HG03571 (cell line): ENCODE measurements around the gene PPP4R3C.
"Not testable (repeated sequence)": the region's sequence is repeated elsewhere in the genome, so short reads cannot be mapped to it uniquely, and the experiment has no call there.

ENCODE experiments used
- ATAC-seq: cut with Tn5 transposase; IDR thresholded peaks from one replicate; pipeline ENCODE4 v1.9.1; 2021; ENCODE audit not compliant: unreplicated experiment

PPP4R3C gene

DNA sequence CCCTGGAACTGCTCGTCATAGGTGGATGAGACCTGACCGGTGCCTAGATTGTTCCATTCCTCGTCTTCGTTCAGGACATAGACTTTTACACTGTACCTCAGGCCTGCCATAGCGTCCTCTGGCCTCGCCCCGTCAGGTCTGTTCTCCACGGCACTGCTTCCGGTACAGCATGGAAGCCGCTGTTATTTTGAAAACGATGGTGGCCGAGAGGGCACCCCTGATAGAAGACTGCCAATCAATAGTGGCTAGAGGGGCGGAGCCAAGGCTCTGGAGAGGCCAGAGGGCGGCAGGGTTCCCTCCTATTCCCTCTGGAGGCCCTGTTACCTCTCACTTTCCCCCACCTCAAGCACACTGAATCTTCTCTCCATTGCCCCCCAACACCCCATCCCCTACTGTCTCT lies at the start of gene PPP4R3C:
Gene PPP4R3C, minus strand, starts transcription at position 155 of the 400 bp plus-strand sequence. Its CDS starts 45 bp downstream, at position 110.
- ATAC-seq, result no peak

DNA sequence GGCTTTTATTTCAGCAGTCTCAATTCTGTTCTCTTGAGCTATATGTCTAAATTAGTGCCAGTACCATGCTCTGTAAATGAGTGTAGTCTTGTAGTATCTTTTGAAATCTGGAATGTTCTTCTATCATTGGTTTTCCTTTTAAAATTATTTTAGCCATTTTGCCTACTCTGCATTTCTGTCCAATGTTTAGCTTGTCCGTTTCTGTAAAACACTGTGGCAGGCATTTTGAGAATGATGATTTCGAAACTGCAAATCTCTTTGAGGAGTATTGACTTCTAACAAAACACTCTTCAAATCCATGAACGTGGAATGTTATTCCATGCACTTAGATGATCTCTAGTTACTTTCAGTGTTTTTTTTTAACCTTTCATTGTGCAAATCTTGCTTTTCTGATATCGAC lies 28.3 kb upstream of the PPP4R3C start:
- no peak for ATAC-seq

DNA sequence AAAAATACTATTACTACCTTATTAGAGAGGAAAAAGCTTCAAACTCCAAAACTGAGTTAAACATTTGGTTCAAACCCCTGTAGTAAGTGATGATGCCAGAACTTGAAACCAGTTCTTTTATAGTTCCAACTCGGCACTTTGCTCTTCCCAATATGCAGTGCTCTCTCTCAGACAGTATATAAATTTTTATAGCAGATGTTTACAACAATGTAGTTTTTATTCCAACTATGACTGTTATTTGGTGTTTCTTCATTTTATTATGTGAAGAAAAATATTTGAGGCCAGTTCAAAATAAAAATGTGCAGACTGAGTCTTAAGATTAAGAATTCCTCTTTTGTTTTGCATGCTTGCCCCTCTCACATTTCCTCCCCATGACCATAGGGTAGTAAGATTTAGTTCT lies 2.9 kb upstream of the PPP4R3C start:
- no peak for ATAC-seq

DNA sequence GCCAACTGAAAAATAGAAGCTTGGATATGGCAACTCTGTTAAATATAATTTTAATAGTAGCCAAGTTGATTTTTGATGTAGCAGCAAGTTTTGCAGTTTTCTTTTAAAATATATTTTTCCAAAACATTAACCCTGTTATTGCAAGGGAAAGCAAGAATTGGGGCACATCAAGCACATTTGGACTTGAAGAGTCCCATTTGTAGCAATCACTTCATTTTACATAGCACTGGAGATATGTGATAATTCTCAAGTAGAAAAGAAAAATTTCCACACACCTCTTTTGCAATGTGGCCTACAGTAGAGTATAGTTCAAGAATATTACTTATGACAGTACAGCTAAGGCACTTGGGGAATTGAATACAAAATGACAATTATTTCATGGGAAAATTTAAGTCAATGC lies 1.9 kb upstream of the PPP4R3C start:
- no peak for ATAC-seq

DNA sequence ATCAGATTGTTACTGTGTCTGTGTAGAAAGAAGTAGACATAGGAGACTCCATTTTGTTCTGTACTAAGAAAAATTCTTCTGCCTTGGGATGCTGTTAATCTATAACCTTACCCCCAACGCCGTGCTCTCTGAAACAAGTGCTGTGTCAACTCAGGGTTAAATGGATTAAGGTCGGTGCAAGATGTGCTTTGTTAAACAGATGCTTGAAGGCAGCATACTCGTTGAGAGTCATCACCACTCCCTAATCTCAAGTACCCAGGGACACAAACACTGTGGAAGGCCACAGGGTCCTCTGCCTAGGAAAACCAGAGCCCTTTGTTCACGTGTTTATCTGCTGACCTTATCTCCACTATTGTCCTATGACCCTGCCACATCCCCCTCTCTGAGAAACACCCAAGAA lies 4.0 kb downstream of the PPP4R3C start:
- not testable (repeated sequence) for ATAC-seq

DNA sequence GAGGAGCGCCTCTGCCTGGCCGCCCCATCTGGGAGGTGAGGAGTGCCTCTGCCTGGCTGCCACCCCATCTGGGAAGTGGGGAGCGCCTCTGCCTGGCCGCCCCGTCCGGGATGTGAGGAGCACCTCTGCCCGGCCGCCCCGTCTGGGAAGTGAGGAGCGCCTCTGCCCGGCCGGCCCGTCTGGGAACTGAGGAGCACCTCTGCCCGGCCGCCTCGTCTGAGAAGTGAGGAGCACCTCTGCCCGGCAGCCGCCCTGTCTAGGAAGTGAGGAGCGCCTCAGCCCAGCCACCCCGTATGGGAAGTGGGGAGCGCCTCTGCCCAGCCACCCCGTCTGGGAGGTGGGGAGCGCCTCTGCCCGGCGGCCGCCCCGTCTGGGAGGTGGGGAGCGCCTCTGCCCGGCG lies 4.6 kb downstream of the PPP4R3C start:
- not testable (repeated sequence) for ATAC-seq

DNA sequence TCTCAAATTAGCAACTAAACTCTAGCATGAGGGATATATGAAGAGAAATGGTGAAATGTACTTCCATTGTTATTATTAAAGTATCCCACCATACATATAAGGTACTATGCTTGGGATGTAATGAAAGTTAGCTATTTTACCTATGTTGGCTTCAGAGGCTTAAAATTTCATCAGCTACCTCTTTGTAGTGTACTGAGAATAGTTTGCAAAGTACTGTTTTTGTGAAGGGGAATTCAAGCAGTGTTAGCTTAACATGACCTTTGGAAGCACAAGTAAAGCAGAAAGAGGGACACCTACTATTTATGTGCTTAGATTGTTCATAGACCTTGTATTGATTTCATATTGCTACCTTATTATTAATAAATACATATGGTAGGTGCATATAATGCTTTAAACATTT lies 11.8 kb downstream of the PPP4R3C start:
- no peak for ATAC-seq

DNA sequence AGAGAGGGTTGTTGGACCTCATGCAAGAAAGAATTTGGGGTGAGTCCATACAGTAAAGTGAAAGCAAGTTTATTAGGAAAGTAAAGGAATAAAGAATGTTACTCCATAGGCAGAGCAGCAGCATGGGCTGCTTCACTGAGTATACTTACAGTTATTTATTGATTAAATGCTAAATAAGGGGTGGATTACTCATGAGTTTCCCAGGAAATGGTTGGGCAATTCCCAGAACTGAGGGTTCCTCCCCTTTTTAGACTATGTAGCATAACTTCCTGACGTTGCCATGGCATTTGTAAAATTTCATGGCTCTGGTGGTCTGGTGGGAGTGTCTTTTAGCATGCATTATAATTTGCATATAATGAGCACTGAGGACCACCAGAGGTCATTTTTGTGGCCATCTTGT lies 16.7 kb downstream of the PPP4R3C start:
- no peak for ATAC-seq

DNA sequence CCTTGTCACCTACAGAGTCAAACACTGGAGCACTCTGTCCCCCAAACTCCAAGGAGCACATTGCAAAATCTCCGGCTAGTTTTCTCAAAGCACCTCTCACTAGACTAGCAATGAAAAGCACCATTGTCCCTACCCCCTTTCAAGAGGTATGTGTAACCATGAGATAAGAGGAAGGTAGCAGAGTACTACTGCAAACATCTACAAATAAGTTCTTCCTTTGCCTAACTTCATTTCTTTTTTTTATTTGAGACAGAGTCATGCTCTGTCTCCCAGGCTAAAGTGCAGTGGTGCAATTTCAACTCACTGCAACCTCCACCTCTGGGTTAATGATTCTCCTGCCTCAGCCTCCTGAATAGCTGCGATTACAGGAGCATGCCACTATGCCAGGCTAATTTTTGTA lies 17.7 kb downstream of the PPP4R3C start:
- no peak for ATAC-seq

DNA sequence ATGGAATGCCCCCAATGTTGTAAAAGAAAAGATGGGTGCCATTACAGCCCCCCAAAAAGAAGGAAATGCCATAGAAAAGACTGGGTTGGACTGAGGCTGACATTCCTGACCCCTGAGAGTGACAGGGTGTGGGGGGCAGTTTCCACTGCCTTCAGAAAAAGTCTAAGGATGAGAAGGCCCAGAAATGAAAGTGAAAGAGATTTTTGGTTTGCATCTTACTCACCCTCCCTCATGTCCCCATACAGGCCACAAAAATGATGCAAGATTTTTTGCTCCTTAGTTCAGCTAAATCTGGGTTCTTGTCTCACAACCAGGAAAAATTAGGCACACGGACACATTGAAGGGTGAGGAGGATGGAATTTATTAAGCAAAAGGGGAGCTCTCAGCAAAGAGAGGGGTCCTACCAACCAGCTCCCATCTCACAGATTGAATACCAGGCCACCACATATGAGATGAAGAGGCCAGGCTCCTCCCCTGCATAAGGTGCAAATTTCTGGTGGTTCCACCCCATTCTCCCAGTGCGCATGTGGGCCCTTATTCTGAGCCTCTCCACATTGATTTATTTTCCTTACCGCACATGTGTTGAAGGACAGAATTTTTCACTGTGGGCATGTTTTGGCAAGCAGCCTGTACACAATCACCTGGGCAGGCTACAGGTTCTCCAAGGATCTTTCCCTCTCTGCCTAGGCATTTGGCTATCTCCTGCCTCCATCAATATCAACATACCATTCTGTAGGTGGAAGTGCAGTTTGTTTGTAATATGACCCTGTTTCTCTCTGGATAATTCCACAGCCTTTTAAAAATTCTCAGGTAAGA lies 18.8 kb downstream of the PPP4R3C start:
- no peak for ATAC-seq

DNA sequence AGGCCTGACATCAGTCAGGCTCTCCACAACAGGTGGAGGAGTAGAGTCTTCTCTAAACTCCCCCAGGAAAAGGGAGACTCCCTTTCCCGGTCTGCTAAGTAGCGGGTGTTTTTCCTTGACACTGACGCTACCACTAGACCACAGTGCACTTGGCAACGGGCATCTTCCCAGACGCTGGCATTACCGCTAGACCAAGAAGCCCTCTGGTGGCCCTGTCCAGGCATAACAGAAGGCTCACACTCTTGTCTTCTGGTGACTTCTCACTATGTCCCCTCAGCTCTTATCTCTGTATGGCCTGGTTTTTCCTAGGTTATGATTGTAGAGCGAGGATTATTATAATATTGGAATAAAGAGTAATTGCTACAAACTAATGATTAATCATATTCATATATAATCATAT lies 20.7 kb downstream of the PPP4R3C start:
- ATAC-seq, result not testable (repeated sequence)

DNA sequence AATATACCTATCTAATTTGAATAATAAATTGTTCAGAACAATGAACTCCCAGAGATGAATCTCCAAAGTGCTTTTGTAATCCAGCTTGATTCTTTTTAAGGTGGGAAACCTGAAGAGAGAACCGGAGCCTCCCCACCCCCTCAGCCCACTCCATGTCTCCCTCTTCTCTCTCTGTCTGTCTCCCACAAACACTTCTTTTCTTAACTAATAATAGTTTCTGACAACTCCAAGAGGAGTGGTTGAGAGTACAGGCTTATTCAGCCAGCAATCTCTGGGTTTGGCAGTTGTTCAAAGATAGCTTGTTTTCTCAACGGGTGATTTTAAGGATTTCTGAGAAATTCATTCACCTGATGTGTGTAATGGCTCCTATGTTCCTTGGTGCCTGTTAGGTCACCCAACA lies 23.4 kb downstream of the PPP4R3C start:
- no peak for ATAC-seq

DNA sequence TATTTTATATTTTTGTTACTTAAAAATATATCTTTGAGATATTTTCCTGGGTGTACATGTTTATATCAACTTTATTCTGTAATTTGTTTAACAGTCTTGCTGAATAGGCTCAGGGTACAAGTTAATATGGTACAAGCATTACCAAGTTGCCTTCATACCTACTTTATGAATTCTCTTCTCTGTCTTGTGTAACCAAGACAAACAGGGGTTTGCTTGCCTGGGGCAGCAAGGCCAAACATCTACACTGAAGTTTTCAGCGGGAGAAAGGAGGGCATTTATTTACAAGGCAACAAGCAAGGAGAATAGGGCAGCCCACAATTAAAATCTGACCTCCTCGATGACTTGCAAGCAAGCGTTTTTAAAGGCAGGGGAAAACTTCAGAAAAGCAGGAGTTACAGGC lies 24.2 kb downstream of the PPP4R3C start:
- ATAC-seq, result no peak

DNA sequence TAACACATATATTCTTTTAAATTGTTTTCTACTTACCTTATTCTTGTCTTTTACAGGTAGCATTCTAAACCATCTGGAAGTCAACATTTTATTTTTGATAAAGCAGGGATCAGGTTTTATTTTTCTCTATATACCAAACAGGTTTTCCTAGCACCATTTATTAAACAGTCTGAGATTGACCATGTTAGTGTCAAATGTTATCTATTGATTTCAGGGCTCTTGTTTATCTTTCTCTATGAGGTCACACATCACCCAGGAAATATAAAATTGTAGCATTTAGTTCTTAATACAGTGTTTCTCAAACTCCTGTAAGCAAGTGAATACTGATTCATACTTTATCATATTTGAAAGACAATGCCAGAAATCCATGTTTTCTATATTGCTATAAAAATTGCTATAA lies 28.1 kb downstream of the PPP4R3C start:
- no peak for ATAC-seq
